ENCODE measurements around the gene FSIP1.

- TF ChIP-seq ZBTB34 (CRISPR knock-in tag; IDR thresholded peaks at IDR 0.05) (no peak), ATF2 (CRISPR knock-in tag; IDR thresholded peaks at IDR 0.05) (no peak), ZNF212 (CRISPR knock-in tag; IDR thresholded peaks at IDR 0.05) (no peak), SMARCE1 (IDR thresholded peaks at IDR 0.05) (no peak), GATAD2A (IDR thresholded peaks at IDR 0.05) (no peak), ZBTB5 (IDR thresholded peaks at IDR 0.05) (no peak), HNRNPK (IDR thresholded peaks at IDR 0.05; ENCODE audit: low read depth, low read length, poor library complexity, severe bottlenecking) (no peak), RAD21 (CRISPR knock-in tag; conservative IDR thresholded peaks at IDR 0.05 in 1 of 2, IDR thresholded peaks at IDR 0.05 in 1 of 2) (no peak), RFX5 (IDR thresholded peaks at IDR 0.05; ENCODE audit: low read depth, low read length) (no peak)
Observed at GRCh38 chr15:39613271-39613670, 169.4 kb downstream of the FSIP1 start.

Measured in K562 (cell line).